ENCODE results near the gene SOX6.

The SOX6 gene

GRCh38 chr11:15942126-15942525, 414.2 kb downstream of the SOX6 start:
- TF ChIP-seq CTCF (IDR thresholded peaks at IDR 0.05) = no peak
- H3K36me3 Mint-ChIP-seq (ENCODE audit: low read depth) = peaks cover 5% of the 10 kb centered on the region
- H3K27me3 Mint-ChIP-seq (ENCODE audit: low read depth, poor library complexity) = peaks cover 18% of the 10 kb centered on the region
- DNase-seq = no peak
- no peak overlapping the region for H3K4me3 Mint-ChIP-seq
- peaks cover 20% of the 10 kb centered on the region for H3K9me3 Mint-ChIP-seq
- peaks cover 22% of the 10 kb centered on the region for H3K4me1 Mint-ChIP-seq
- peak overlapping the region; percentile 26 for H3K27ac Mint-ChIP-seq

- peak; percentile 72 for DNase-seq
Observed at GRCh38 chr11:15941206-15941770, 415.1 kb downstream of the SOX6 start.

GRCh38 chr11:15940462-15941205, 415.7 kb downstream of the SOX6 start:
- Mint-ChIP-seq H3K27ac (no peak overlapping the region), H3K4me3 (no peak overlapping the region), H3K36me3 (ENCODE audit: low read depth) (peaks cover 5% of the 10 kb centered on the region), H3K27me3 (ENCODE audit: low read depth, poor library complexity) (peaks cover 18% of the 10 kb centered on the region), H3K4me1 (peaks cover 22% of the 10 kb centered on the region), H3K9me3 (peaks cover 8% of the 10 kb centered on the region)
- DNase-seq = no peak
- no peak for TF ChIP-seq CTCF (IDR thresholded peaks at IDR 0.05)

More at GRCh38 chr11:15941206-15941770, 415.1 kb downstream of the SOX6 start:
- Mint-ChIP-seq H3K27ac (no peak overlapping the region), H3K9me3 (peaks cover 14% of the 10 kb centered on the region), H3K4me1 (peaks cover 22% of the 10 kb centered on the region), H3K4me3 (no peak overlapping the region), H3K27me3 (ENCODE audit: low read depth, poor library complexity) (peaks cover 18% of the 10 kb centered on the region), H3K36me3 (ENCODE audit: low read depth) (peaks cover 5% of the 10 kb centered on the region)
- TF ChIP-seq CTCF (IDR thresholded peaks at IDR 0.05) = peak; percentile 89

GRCh38 chr11:15938983-15939382, 417.4 kb downstream of the SOX6 start:
- H3K4me3 Mint-ChIP-seq = no peak overlapping the region
- no peaks in the 10 kb centered on the region for H3K36me3 Mint-ChIP-seq (ENCODE audit: low read depth)
- no peak for DNase-seq
- H3K27me3 Mint-ChIP-seq (ENCODE audit: low read depth, poor library complexity) = peaks cover 14% of the 10 kb centered on the region
- TF ChIP-seq CTCF (IDR thresholded peaks at IDR 0.05) = no peak
- H3K27ac Mint-ChIP-seq = no peak overlapping the region
- H3K9me3 Mint-ChIP-seq = no peaks in the 10 kb centered on the region
- peaks cover 25% of the 10 kb centered on the region for H3K4me1 Mint-ChIP-seq

- no peaks in the 10 kb centered on the region for H3K36me3 Mint-ChIP-seq (ENCODE audit: low read depth)
- H3K4me1 Mint-ChIP-seq = peaks cover 17% of the 10 kb centered on the region
- no peak for DNase-seq
- no peaks in the 10 kb centered on the region for H3K9me3 Mint-ChIP-seq
- H3K27me3 Mint-ChIP-seq (ENCODE audit: low read depth, poor library complexity) = peaks cover 13% of the 10 kb centered on the region
- H3K27ac Mint-ChIP-seq = peak overlapping the region; percentile 49
- H3K4me3 Mint-ChIP-seq = no peak overlapping the region
- no peak for TF ChIP-seq CTCF (IDR thresholded peaks at IDR 0.05)
Observed at GRCh38 chr11:15938121-15938611, 418.2 kb downstream of the SOX6 start.

Measured in nephron progenitor cell (in vitro differentiated cells).